Suprapubic skin (tissue), 4 donors: ENCODE results near the gene ABCC6. TPM values are rescaled to one million over a fixed set of nuclear protein-coding genes. Genes with fewer than 3 reads are reported as not detected.
"Not testable (repeated sequence)": the region's sequence is repeated elsewhere in the genome, so short reads cannot be mapped to it uniquely, and the experiment has no call there.

Source experiments
- DNase-seq, 2 donors: peaks; one replicate each; pipeline ENCODE4 v3.0.0-alpha.2; 2019; ENCODE audit warnings: low spot score in 2 of 2
- H3K27ac ChIP-seq: fragments of 200-600 bp; sonication (generic); one replicate; pipeline ENCODE4 v1.5.1; 2019
- H3K27me3 ChIP-seq: fragments of 200-600 bp; sonication (generic); one replicate; pipeline ENCODE4 v1.5.1; 2019
- H3K36me3 ChIP-seq: fragments of 200-600 bp; sonication (generic); one replicate; pipeline ENCODE4 v1.5.1; 2019
- H3K4me1 ChIP-seq: fragments of 200-600 bp; sonication (generic); one replicate; pipeline ENCODE4 v1.5.1; 2019
- H3K4me3 ChIP-seq: fragments of 200-600 bp; sonication (generic); one replicate; pipeline ENCODE4 v1.5.1; 2019; ENCODE audit warnings: mild to moderate bottlenecking
- H3K9me3 ChIP-seq: fragments of 200-600 bp; sonication (generic); one replicate; pipeline ENCODE4 v1.5.1; 2019
- EP300 ChIP-seq: sonication (generic); formaldehyde crosslinking; IDR thresholded peaks from one replicate; pipeline ENCODE4 v1.6.1; 2017; ENCODE audit warnings: antibody characterized with exemption
- POLR2A ChIP-seq, 2 donors: fragments of 450-650 bp; IDR thresholded peaks; one replicate each; pipeline ENCODE4 v1.6.1; 2017; ENCODE audit warnings: antibody characterized with exemption in 2 of 2, mild to moderate bottlenecking in 2 of 2, moderate library complexity in 2 of 2
- POLR2AphosphoS5 ChIP-seq, 3 donors: sonication (generic); formaldehyde crosslinking; IDR thresholded peaks; one replicate each; pipeline ENCODE4 v1.6.1; 2017; ENCODE audit warnings: antibody characterized with exemption in 3 of 3
- WGBS: methylation state at CpG from one replicate; pipeline ENCODE4 v1.1.5; 2018; 5-methylcytosine and 5-hydroxymethylcytosine counted together
- total RNA-seq, 4 donors: library from RNA; depleted of rRNA; stranded (reverse); fragments of >200 nt; gene quantifications; one replicate each; pipeline ENCODE4 v1.1.0, GENCODE V29; 2016
- TF ChIP-seq, protein P1 (sequence below), 2 donors: fragments of 200-600 bp in 1 of 2; fragments of 450-650 bp in 1 of 2; sonication (generic) in 1 of 2; IDR thresholded peaks; one replicate each; pipeline ENCODE4 v1.5.1; 2016 to 2019; ENCODE audit warnings: antibody characterized with exemption in 2 of 2, mild to moderate bottlenecking in 1 of 2, moderate library complexity in 1 of 2

The ABCC6 gene
- total RNA-seq, 4 donors from 2014 or later: 0.49 to 3.4 (median 1.2) TPM

DNA sequence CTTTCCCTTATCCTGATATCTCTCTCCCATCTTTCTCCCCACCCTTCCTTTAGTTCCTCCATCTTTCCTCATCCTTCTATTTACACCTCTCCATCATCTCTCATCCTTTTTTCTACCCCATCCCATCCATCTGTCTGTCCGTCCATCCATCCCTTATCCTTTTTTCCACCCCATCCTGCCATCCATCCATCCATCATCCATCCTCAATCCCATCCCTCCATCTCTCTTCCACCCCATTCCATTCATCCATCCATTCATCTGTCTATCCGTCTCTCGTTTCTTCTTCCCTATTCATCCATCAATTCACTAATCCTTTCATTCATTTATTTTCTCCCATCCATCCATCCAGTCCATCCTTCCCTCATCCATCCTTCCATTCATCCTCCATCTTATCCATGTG is 68.1 kb downstream of the ABCC6 start:
- TF ChIP-seq POLR2A (IDR thresholded peaks at IDR 0.05): no peak
- TF ChIP-seq, protein P1, sequence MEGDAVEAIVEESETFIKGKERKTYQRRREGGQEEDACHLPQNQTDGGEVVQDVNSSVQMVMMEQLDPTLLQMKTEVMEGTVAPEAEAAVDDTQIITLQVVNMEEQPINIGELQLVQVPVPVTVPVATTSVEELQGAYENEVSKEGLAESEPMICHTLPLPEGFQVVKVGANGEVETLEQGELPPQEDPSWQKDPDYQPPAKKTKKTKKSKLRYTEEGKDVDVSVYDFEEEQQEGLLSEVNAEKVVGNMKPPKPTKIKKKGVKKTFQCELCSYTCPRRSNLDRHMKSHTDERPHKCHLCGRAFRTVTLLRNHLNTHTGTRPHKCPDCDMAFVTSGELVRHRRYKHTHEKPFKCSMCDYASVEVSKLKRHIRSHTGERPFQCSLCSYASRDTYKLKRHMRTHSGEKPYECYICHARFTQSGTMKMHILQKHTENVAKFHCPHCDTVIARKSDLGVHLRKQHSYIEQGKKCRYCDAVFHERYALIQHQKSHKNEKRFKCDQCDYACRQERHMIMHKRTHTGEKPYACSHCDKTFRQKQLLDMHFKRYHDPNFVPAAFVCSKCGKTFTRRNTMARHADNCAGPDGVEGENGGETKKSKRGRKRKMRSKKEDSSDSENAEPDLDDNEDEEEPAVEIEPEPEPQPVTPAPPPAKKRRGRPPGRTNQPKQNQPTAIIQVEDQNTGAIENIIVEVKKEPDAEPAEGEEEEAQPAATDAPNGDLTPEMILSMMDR (IDR thresholded peaks at IDR 0.05): no peak
- no peak for TF ChIP-seq EP300
- TF ChIP-seq POLR2AphosphoS5 (IDR thresholded peaks at IDR 0.05): no peak
- WGBS: 87% methylated on average over 3 of the region's 3 CpGs
- H3K4me3 ChIP-seq: no peak overlapping the region

DNA sequence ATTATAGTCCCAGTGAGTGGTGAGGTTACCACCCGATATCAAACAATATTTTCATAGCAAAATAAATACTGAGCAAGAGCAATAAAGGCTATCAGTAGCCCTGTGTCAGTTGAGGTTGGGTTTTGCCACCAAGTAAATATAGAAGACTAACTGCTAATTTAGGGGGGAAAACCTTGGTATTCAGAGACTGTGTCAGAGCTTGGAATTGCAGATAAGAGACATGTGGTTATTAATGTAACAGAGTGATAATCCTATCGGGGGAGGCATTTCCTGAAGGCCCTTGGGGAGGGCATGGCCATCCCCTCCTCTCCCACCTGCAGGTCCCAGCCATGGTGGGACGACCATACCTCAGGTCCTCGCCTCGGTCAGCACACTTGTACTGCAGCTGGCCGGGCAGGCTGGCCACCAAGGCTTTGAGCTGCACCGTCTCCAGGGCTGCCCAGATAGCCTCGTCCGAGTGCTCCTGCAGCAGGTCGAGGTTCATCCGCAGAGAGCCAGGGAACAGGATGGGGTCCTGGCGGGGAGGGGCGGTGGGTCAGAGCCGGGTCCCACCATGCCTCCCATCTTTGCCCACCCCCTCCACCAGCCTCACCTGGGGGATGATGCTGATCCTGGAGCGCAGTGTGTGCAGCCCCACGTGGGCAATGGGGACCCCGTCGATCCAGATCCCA is 68.9 kb downstream of the ABCC6 start:
- H3K36me3 ChIP-seq: no peaks in the 10 kb centered on the region
- 85% methylated on average over 8 of the region's 18 CpGs for WGBS
- no peak overlapping the region for H3K27ac ChIP-seq
- no peak overlapping the region for H3K4me3 ChIP-seq
- DNase-seq: no peak
- no peaks in the 10 kb centered on the region for H3K27me3 ChIP-seq
- H3K4me1 ChIP-seq: peaks cover 12% of the 10 kb centered on the region
- TF ChIP-seq POLR2AphosphoS5 (IDR thresholded peaks at IDR 0.05) (no peak), POLR2A (IDR thresholded peaks at IDR 0.05) (no peak)
- peaks cover 8% of the 10 kb centered on the region for H3K9me3 ChIP-seq

More for the DNA sequence above, 68.1 kb downstream of the ABCC6 start:
- Histone ChIP-seq H3K27me3 (no peaks in the 10 kb centered on the region), H3K27ac (no peak overlapping the region), H3K4me1 (peaks cover 5% of the 10 kb centered on the region), H3K9me3 (peaks cover 9% of the 10 kb centered on the region), H3K36me3 (no peaks in the 10 kb centered on the region)
- DNase-seq: no peak

GRCh38 chr16:16153000-16153399 is 70.3 kb downstream of the ABCC6 start:
- H3K36me3 ChIP-seq, H3K4me3 ChIP-seq, DNase-seq, H3K27me3 ChIP-seq, H3K27ac ChIP-seq, H3K9me3 ChIP-seq: not testable (repeated sequence)
- 95% methylated on average over 12 of the region's 12 CpGs for WGBS
- H3K4me1 ChIP-seq: peaks cover 12% of the 10 kb centered on the region

DNA sequence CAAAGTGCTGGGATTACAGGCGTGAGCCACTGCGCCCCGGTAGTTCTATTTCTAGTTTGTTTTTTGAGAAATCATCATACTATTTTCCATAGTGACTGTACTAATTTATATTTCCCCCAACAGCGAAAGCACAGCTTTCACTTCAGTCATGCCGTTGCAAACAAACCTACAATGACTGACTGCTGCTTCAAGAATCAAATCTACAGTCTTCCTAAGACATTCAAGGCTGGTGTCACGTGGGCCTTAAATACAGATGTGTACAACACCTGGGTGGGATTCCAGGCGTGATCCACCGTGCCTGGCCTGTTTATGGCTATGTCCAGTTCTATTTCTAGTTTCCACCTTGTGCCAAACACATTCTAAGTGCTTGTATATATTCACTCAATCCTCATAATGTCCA is 72.0 kb downstream of the ABCC6 start:
- no peak for DNase-seq

DNA sequence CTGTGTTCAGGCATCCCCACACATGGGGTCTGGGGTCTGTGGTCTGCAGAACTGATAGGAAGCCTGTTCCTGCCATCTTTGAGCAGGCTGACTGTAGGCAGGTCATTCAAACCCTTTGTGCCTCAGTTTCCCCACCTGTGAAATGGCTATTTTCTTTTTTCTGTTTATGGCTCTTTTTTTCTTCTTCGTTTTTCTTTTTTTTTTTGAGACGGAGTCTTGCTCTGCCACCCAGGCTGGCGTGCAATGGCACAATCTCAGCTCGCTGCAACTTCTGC is 72.5 kb downstream of the ABCC6 start:
- Histone ChIP-seq H3K4me1 (peaks cover 12% of the 10 kb centered on the region), H3K27me3 (no peaks in the 10 kb centered on the region), H3K27ac (no peak overlapping the region), H3K36me3 (peaks cover 6% of the 10 kb centered on the region), H3K4me3 (no peak overlapping the region), H3K9me3 (no peaks in the 10 kb centered on the region)
- TF ChIP-seq POLR2A (IDR thresholded peaks at IDR 0.05) (no peak), EP300 (no peak), POLR2AphosphoS5 (IDR thresholded peaks at IDR 0.05) (no peak)
- TF ChIP-seq, protein P1 (IDR thresholded peaks at IDR 0.05): no peak
- WGBS: 98% methylated on average over 4 of the region's 4 CpGs
- DNase-seq: no peak

More for the DNA sequence above, 72.0 kb downstream of the ABCC6 start:
- WGBS: 88% methylated on average over 8 of the region's 8 CpGs
- H3K9me3 ChIP-seq: no peaks in the 10 kb centered on the region
- peaks cover 12% of the 10 kb centered on the region for H3K4me1 ChIP-seq
- no peaks in the 10 kb centered on the region for H3K27me3 ChIP-seq
- peaks cover 2% of the 10 kb centered on the region for H3K36me3 ChIP-seq
- H3K4me3 ChIP-seq: no peak overlapping the region
- H3K27ac ChIP-seq: no peak overlapping the region
- TF ChIP-seq, protein P1 (IDR thresholded peaks at IDR 0.05): no peak
- TF ChIP-seq POLR2AphosphoS5 (IDR thresholded peaks at IDR 0.05) (no peak), EP300 (no peak), POLR2A (IDR thresholded peaks at IDR 0.05) (no peak)

GRCh38 chr16:16150117-16150877 is 73.0 kb downstream of the ABCC6 start:
- TF ChIP-seq EP300 (no peak), POLR2AphosphoS5 (IDR thresholded peaks at IDR 0.05) (no peak), POLR2A (IDR thresholded peaks at IDR 0.05) (no peak)
- TF ChIP-seq, protein P1 (IDR thresholded peaks at IDR 0.05): no peak
- H3K9me3 ChIP-seq: no peaks in the 10 kb centered on the region
- peaks cover 6% of the 10 kb centered on the region for H3K36me3 ChIP-seq
- H3K4me3 ChIP-seq: no peak overlapping the region
- 40% methylated on average over 21 of the region's 28 CpGs for WGBS
- DNase-seq: no peak
- H3K4me1 ChIP-seq: peaks cover 12% of the 10 kb centered on the region
- H3K27me3 ChIP-seq: no peaks in the 10 kb centered on the region
- H3K27ac ChIP-seq: no peak overlapping the region
